A673 (cell line): Measurements from ENCODE around the gene TTLL3. TPM values are rescaled to one million over a fixed set of nuclear protein-coding genes. Genes with fewer than 3 reads are reported as not detected.
"Not testable (repeated sequence)": the region's sequence is repeated elsewhere in the genome, so short reads cannot be mapped to it uniquely, and the experiment has no call there.

Source experiments
- BruUV-seq: library from RNA; stranded (reverse); fragments of 400-500 nt; replicated peaks from 2 replicates; lab custom pipeline; 2021; lab: Mats Ljungman, UMichigan
- CTCF ChIA-PET: fragments of 300-600 bp; sonication (Branson Sonifier 250); formaldehyde crosslinking; loops from one replicate; lab custom pipeline; 2022; ENCODE audit warnings: antibody characterized with exemption; lab: Charles Lee
- POLR2A ChIA-PET: fragments of 300-600 bp; sonication (Branson Sonifier 250); formaldehyde crosslinking; loops from one replicate; lab custom pipeline; 2022; ENCODE audit warnings: antibody characterized with exemption; ENCODE audit not compliant: low non-redundant PET; lab: Charles Lee
- DNase-seq: peaks from one replicate; pipeline ENCODE4 v3.0.0-alpha.2; 2015; ENCODE audit warnings: low spot score
- H3K27ac ChIP-seq: fragments of 200-600 bp; sonication (generic); 2 replicates; pipeline ENCODE4 v1.5.1; 2016; ENCODE audit warnings: mixed run types, low read depth, mild to moderate bottlenecking, mixed read lengths, antibody characterized with exemption, low read length; ENCODE audit not compliant: poor library complexity, severe bottlenecking
- H3K27me3 ChIP-seq: fragments of 200-600 bp; sonication (generic); replicated peaks from 2 replicates; pipeline ENCODE4 v1.6.1; 2017; ENCODE audit warnings: mixed run types, low read depth, mild to moderate bottlenecking, mixed read lengths, antibody characterized with exemption, low read length; ENCODE audit not compliant: insufficient read depth, poor library complexity
- H3K36me3 ChIP-seq: fragments of 200-600 bp; sonication (generic); 2 replicates; pipeline ENCODE4 v1.6.1; 2016; ENCODE audit warnings: mixed run types, mild to moderate bottlenecking, mixed read lengths, antibody characterized with exemption, low read length; ENCODE audit not compliant: insufficient read depth, poor library complexity, severe bottlenecking
- H3K4me1 ChIP-seq: fragments of 200-600 bp; sonication (generic); 2 replicates; pipeline ENCODE4 v1.6.1; 2017; ENCODE audit warnings: mixed run types, mild to moderate bottlenecking, mixed read lengths, antibody characterized with exemption, low read length; ENCODE audit not compliant: insufficient read depth, poor library complexity, severe bottlenecking
- H3K4me3 ChIP-seq: fragments of 200-600 bp; sonication (generic); 2 replicates; pipeline ENCODE4 v1.5.1; 2016; ENCODE audit warnings: low read depth, mixed run types, mild to moderate bottlenecking, mixed read lengths, low read length; ENCODE audit not compliant: poor library complexity, severe bottlenecking
- H3K9me3 ChIP-seq: fragments of 200-600 bp; sonication (generic); 2 replicates; pipeline ENCODE4 v1.6.1; 2016; ENCODE audit warnings: mixed run types, low read depth, mild to moderate bottlenecking, mixed read lengths, antibody characterized with exemption, low read length; ENCODE audit not compliant: poor library complexity, severe bottlenecking
- CTCF ChIP-seq: fragments of 300-800, 200-600 bp; sonication (generic); conservative IDR thresholded peaks from 2 replicates; pipeline ENCODE4 v1.5.1; 2017; ENCODE audit warnings: low read depth, mild to moderate bottlenecking, antibody characterized with exemption, low read length, moderate library complexity, mixed read lengths
- EZH2 ChIP-seq: fragments of 200-600 bp; sonication (generic); IDR thresholded peaks from 2 replicates; pipeline ENCODE4 v1.6.1; 2017; ENCODE audit warnings: borderline replicate concordance, low read depth, mild to moderate bottlenecking, mixed read lengths, antibody characterized with exemption, low read length; ENCODE audit not compliant: poor library complexity, severe bottlenecking
- intact Hi-C: fragments of 100-400 bp; cut with micrococcal nuclease; formaldehyde crosslinking; loops from one replicate; pipeline ENCODE4 v1.10.0; 2022; ENCODE audit not compliant: unreplicated experiment
- total RNA-seq: library from RNA; stranded (reverse); gene quantifications from 2 replicates; pipeline ENCODE4 v1.2.3, GENCODE V29; 2021

Gene TTLL3
- total RNA-seq, 1 experiment from 2014 or later, result 6.7 TPM

DNA sequence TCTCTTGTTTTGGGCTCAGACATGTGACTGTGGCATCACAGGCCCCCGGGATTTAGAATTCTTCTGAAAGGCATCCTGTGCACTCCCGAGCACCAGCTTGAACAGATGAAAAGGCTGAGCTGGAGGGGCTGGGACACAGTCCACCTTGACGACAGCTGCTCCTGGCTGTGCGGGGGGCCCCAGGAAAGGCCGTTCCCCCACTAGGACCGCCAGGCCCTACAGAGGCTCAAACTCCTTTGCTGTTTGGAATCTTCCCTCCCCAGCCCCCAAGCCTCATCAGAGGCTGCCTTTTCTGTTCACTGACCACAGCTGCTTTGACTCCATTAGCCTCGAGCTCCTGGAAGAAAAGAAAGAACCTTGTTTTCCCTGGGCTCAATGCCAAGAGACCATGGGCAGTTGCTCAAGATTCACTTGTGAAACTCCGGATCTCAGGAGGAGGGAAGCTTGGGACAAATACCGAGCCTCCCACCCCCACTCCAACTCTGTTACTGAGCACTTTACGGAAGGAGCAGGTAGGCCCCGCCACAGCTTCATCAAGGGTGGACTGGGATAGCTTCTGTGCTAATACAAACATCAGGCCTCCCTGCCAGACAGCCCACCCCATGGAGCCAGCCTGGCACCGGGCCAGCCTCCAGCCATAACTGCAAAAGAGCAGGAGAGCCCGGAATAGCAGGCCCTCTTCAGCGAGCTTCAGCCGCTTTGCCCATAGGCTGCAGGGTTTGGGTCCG lies 54.3 kb downstream of the TTLL3 start:
- ChIA-PET POLR2A (no interaction called here), CTCF (interaction anchor here (0.5 kb wide), 1 partner anchor 68 kb away, joined by 5 read pairs; no protein-coding TSS in a partner anchor)
- no peaks in the 10 kb centered on the region for H3K27me3 ChIP-seq
- BruUV-seq, result no TSS peak
- intact Hi-C loops, result no loop called here
- peak overlapping the region; percentile 21 for H3K27ac ChIP-seq
- peaks cover 9% of the 10 kb centered on the region for H3K4me1 ChIP-seq
- H3K36me3 ChIP-seq, result no peaks in the 10 kb centered on the region
- TF ChIP-seq CTCF, result no peak
- TF ChIP-seq EZH2, result no peak
- no peaks in the 10 kb centered on the region for H3K9me3 ChIP-seq
- no peak overlapping the region for H3K4me3 ChIP-seq
- peak; percentile 68 for DNase-seq

DNA sequence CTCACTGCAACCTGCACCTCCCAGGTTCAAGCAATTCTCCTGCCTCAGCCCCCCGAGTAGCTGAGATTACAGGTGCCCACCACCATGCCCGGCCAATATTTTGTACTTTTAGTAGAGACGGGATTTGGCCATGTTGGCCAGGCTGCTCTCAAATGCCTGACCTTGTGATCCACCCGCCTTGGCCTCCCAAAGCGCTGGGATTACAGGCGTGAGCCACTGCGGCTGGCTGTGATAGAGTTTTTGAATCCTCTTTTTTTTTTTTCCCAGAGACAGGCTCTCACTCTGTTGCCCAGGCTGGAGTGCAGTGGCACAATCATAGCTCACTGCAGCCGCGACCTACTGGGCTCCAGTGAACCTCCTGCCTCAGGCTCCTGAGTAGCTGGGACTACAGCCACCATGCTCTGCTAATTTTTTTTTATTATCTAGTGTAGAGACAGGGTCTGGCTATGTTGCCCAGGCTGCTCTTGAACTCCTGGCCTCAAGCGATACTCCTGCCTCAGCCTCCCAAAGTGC lies 55.1 kb downstream of the TTLL3 start:
- H3K27ac ChIP-seq, H3K9me3 ChIP-seq, H3K4me3 ChIP-seq, H3K36me3 ChIP-seq, intact Hi-C loops, H3K4me1 ChIP-seq, POLR2A ChIA-PET, DNase-seq, BruUV-seq, H3K27me3 ChIP-seq: not testable (repeated sequence)
- CTCF ChIA-PET, result interaction anchor here (0.5 kb wide), 1 partner anchor 67 kb away, joined by 5 read pairs; no protein-coding TSS in a partner anchor

- POLR2A ChIA-PET, result no interaction called here
- no peak overlapping the region for H3K4me3 ChIP-seq
- no peak for DNase-seq
- H3K9me3 ChIP-seq, result no peaks in the 10 kb centered on the region
- no peak overlapping the region for H3K27ac ChIP-seq
- intact Hi-C loops, result no loop called here
- no peaks in the 10 kb centered on the region for H3K27me3 ChIP-seq
- no TSS peak for BruUV-seq
- H3K4me1 ChIP-seq, result peaks cover 9% of the 10 kb centered on the region
- no peak for TF ChIP-seq CTCF
- no peak for TF ChIP-seq EZH2
- no peaks in the 10 kb centered on the region for H3K36me3 ChIP-seq
- CTCF ChIA-PET, result no interaction called here
These were observed 56.6 kb downstream of the TTLL3 start for GRCh38 chr3:9866639-9867038.
